CD4-positive, alpha-beta T cell (primary cell): Measurements from ENCODE around the gene MIP. TPM values are rescaled to one million over a fixed set of nuclear protein-coding genes. Genes with fewer than 3 reads are reported as not detected.

Source experiments
- ATAC-seq: fragments of 200-7000 bp; cut with Tn5 transposase; one replicate; pipeline ENCODE4 v1.10.0; 2022; ENCODE audit warnings: mild to moderate bottlenecking; ENCODE audit not compliant: poor library complexity
- CTCF ChIA-PET: fragments of 350-600 bp; sonication (Branson Sonifier 250); formaldehyde crosslinking; loops from one replicate; lab custom pipeline; 2021; ENCODE audit warnings: antibody characterized with exemption, inconsistent platforms; lab: Charles Lee
- POLR2A ChIA-PET: fragments of 350-600 bp; sonication (Branson Sonifier 250); formaldehyde crosslinking; loops from one replicate; lab custom pipeline; 2021; ENCODE audit warnings: antibody characterized with exemption, inconsistent platforms; lab: Charles Lee
- DNase-seq, 14 experiments: peaks; one replicate each; pipeline ENCODE4 v3.0.0-alpha.2; 2013 to 2020; ENCODE audit warnings: mixed read lengths in 2 of 14
- H3K27ac ChIP-seq, 2 donors: one replicate each; pipeline versions ENCODE4 v1.5.1 to v1.7.0; 2013; ENCODE audit warnings: low read length in 2 of 2, low read depth in 1 of 2, mild to moderate bottlenecking in 1 of 2
- H3K27me3 ChIP-seq, 2 experiments: 1 replicate in 1 of 2; 2 replicates in 1 of 2; pipeline versions ENCODE4 v1.6.1 to v1.7.0; 2013; ENCODE audit warnings: low read length in 2 of 2, control low read depth in 1 of 2, mild to moderate bottlenecking in 1 of 2, moderate library complexity in 1 of 2; ENCODE audit not compliant: insufficient read depth in 2 of 2, control insufficient read depth in 1 of 2
- H3K36me3 ChIP-seq: one replicate; pipeline ENCODE4 v1.6.1; 2013; ENCODE audit warnings: low read length, control low read depth; ENCODE audit not compliant: insufficient read depth
- H3K4me1 ChIP-seq: one replicate; pipeline ENCODE4 v1.6.1; 2013; ENCODE audit warnings: low read length, control low read depth; ENCODE audit not compliant: insufficient read depth
- H3K4me3 ChIP-seq: one replicate; pipeline ENCODE4 v1.5.1; 2013; ENCODE audit warnings: mild to moderate bottlenecking, low read length, moderate library complexity
- H3K9me3 ChIP-seq, 2 experiments: 1 replicate in 1 of 2; 2 replicates in 1 of 2; pipeline versions ENCODE4 v1.6.1 to v1.7.0; 2013; ENCODE audit warnings: low read length in 2 of 2, mild to moderate bottlenecking in 2 of 2, control low read depth in 1 of 2, moderate library complexity in 1 of 2; ENCODE audit not compliant: control insufficient read depth in 1 of 2, insufficient read depth in 1 of 2
- H3K27ac Mint-ChIP-seq: one replicate; pipeline ENCODE4 v1.8.0; 2020; ENCODE audit warnings: mixed read lengths
- H3K27me3 Mint-ChIP-seq: one replicate; pipeline ENCODE4 v1.8.0; 2021; ENCODE audit warnings: mixed read lengths
- H3K36me3 Mint-ChIP-seq: one replicate; pipeline ENCODE4 v1.8.0; 2021; ENCODE audit warnings: low read depth, mixed read lengths
- H3K4me1 Mint-ChIP-seq: one replicate; pipeline ENCODE4 v1.8.0; 2021; ENCODE audit warnings: low read depth, mixed read lengths
- H3K4me3 Mint-ChIP-seq: one replicate; pipeline ENCODE4 v1.8.0; 2020; ENCODE audit warnings: mild to moderate bottlenecking, mixed read lengths
- H3K9me3 Mint-ChIP-seq: one replicate; pipeline ENCODE4 v1.8.0; 2020; ENCODE audit warnings: mixed read lengths
- intact Hi-C, 2 experiments: fragments of 100-400 bp; cut with DNase I in 1 of 2; cut with micrococcal nuclease in 1 of 2; formaldehyde crosslinking; loops; one replicate each; pipeline versions ENCODE4 v1.15.1 to v1.9.0; 2023 to 2025; cut with DNase I, micrococcal nuclease
- total RNA-seq, 174 experiments: library from RNA in 2 of 174; stranded (reverse) in 2 of 174; gene quantifications; one replicate each; pipeline ENCODE4 v1.2.3 and lab custom pipeline; 2021 to 2026
- TF ChIP-seq, protein P1 (sequence below): fragments of 200-600 bp; IDR thresholded peaks from one replicate; pipeline ENCODE4 v1.8.0; 2022; ENCODE audit warnings: antibody characterized with exemption, mild to moderate bottlenecking

MIP gene
- total RNA-seq, 2 experiments from 2014 or later, result not detected

DNA sequence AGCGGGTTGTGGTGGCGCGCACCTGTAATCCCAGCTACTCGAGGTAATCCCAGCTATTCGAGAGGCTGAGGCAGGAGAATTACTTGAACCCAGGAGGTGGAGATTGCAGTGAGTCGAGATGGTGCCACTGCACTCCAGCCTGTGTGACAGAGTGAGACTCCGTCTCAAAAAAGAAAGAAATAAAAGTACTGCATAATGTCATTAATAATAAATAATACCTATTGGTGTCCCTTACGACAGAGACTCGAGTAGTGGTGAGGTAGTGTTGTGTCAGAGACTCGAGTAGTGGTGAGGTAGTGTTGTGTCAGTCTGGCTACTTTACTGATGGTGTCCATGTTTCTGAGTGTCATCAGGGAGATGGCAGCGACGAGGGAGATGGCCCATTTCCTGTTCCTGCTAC lies 32.2 kb upstream of the MIP start:
- ATAC-seq, result no peak
- H3K36me3 Mint-ChIP-seq, result no peaks in the 10 kb centered on the region
- Histone ChIP-seq H3K9me3 (peaks cover 0 to 6% of the 10 kb centered on the region in 2 experiments), H3K4me1 (peaks cover 21% of the 10 kb centered on the region), H3K36me3 (no peaks in the 10 kb centered on the region), H3K27me3 (peaks cover 0 to 4% of the 10 kb centered on the region in 2 experiments), H3K27ac (no peak overlapping the region), H3K4me3 (no peak overlapping the region)
- no peak overlapping the region for H3K27ac Mint-ChIP-seq
- H3K27me3 Mint-ChIP-seq, result peaks cover 17% of the 10 kb centered on the region
- POLR2A ChIA-PET, result no interaction called here
- intact Hi-C loops, result no loop called here
- H3K9me3 Mint-ChIP-seq, result no peaks in the 10 kb centered on the region
- H3K4me1 Mint-ChIP-seq, result peaks cover 19% of the 10 kb centered on the region
- H3K4me3 Mint-ChIP-seq, result peak overlapping the region; percentile 90
- CTCF ChIA-PET, result no interaction called here
- DNase-seq, result no peak
- TF ChIP-seq, protein P1, sequence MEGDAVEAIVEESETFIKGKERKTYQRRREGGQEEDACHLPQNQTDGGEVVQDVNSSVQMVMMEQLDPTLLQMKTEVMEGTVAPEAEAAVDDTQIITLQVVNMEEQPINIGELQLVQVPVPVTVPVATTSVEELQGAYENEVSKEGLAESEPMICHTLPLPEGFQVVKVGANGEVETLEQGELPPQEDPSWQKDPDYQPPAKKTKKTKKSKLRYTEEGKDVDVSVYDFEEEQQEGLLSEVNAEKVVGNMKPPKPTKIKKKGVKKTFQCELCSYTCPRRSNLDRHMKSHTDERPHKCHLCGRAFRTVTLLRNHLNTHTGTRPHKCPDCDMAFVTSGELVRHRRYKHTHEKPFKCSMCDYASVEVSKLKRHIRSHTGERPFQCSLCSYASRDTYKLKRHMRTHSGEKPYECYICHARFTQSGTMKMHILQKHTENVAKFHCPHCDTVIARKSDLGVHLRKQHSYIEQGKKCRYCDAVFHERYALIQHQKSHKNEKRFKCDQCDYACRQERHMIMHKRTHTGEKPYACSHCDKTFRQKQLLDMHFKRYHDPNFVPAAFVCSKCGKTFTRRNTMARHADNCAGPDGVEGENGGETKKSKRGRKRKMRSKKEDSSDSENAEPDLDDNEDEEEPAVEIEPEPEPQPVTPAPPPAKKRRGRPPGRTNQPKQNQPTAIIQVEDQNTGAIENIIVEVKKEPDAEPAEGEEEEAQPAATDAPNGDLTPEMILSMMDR, result no peak

DNA sequence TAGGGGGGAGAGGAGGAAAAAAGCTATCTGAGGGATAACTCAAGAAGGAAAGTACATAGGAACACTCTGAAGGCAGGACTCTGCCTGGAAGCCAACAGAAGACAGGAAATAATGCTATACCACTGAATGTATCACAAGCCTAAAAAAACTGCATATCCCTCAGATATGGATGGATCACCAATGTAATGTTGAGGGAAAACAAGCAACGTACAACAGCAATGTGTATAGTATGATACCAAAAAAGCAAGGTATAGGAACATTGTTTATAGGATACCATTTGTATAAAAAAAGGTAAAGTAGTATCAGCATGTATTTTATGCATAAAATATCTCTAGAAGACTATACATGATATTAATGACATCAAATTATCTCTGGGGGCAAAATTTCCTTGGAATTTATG lies 30.1 kb upstream of the MIP start:
- Mint-ChIP-seq H3K27ac (no peak overlapping the region), H3K4me3 (no peak overlapping the region), H3K9me3 (no peaks in the 10 kb centered on the region), H3K27me3 (peaks cover 5% of the 10 kb centered on the region), H3K4me1 (peaks cover 19% of the 10 kb centered on the region), H3K36me3 (no peaks in the 10 kb centered on the region)
- no peak overlapping the region for H3K4me3 ChIP-seq
- H3K36me3 ChIP-seq, result no peaks in the 10 kb centered on the region
- no peak for DNase-seq
- intact Hi-C loops, result no loop called here
- H3K9me3 ChIP-seq, result peaks cover 0 to 6% of the 10 kb centered on the region in 2 experiments
- POLR2A ChIA-PET, result no interaction called here
- TF ChIP-seq, protein P1, result no peak
- H3K27me3 ChIP-seq, result no peaks in the 10 kb centered on the region
- ATAC-seq, result no peak
- no peak overlapping the region for H3K27ac ChIP-seq
- peaks cover 21% of the 10 kb centered on the region for H3K4me1 ChIP-seq
- CTCF ChIA-PET, result no interaction called here

DNA sequence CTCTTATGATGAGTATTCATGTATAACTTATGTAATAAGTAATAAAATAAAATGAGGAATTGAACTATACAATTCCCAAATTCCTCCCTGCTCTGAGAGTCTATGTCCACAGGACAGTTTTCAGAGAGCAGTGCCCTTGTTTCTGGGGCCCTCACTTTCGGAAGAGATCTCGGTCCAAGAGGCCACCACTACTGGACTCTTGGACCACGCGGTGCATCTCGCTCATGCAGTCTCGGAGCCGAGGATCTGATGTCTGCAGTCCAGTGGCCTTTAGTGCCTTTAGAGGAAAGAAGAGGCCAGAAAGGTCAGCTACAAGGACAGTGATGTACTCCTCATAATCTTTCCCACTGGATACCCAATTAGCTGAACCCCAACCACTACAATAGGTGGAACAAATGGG lies 25.2 kb upstream of the MIP start:
- Histone ChIP-seq H3K27me3 (no peaks in the 10 kb centered on the region), H3K36me3 (no peaks in the 10 kb centered on the region), H3K9me3 (no peaks in the 10 kb centered on the region), H3K27ac (no peak overlapping the region), H3K4me3 (no peak overlapping the region), H3K4me1 (no peaks in the 10 kb centered on the region)
- H3K4me3 Mint-ChIP-seq, result no peak overlapping the region
- ChIA-PET CTCF (no interaction called here), POLR2A (interaction anchor here (0.9 to 2.2 kb wide), 2 partner anchors 9 to 164 kb away, joined by 3 to 8 read pairs; partner anchors contain the start of genes CNPY2 and GLS2)
- no peak overlapping the region for H3K27ac Mint-ChIP-seq
- H3K4me1 Mint-ChIP-seq, result no peaks in the 10 kb centered on the region
- H3K27me3 Mint-ChIP-seq, result no peaks in the 10 kb centered on the region
- TF ChIP-seq, protein P1, result no peak
- no peaks in the 10 kb centered on the region for H3K9me3 Mint-ChIP-seq
- no peak for ATAC-seq
- no peaks in the 10 kb centered on the region for H3K36me3 Mint-ChIP-seq
- intact Hi-C loops, result no loop called here
- no peak for DNase-seq
